HG02642 (cell line): Measurements from ENCODE around the gene JMJD6.
"Not testable (repeated sequence)": the region's sequence is repeated elsewhere in the genome, so short reads cannot be mapped to it uniquely, and the experiment has no call there.

Source experiments
- ATAC-seq: cut with Tn5 transposase; IDR thresholded peaks from one replicate; pipeline ENCODE4 v1.9.1; 2021; ENCODE audit warnings: mild to moderate bottlenecking; ENCODE audit not compliant: unreplicated experiment, poor library complexity

Gene JMJD6

DNA sequence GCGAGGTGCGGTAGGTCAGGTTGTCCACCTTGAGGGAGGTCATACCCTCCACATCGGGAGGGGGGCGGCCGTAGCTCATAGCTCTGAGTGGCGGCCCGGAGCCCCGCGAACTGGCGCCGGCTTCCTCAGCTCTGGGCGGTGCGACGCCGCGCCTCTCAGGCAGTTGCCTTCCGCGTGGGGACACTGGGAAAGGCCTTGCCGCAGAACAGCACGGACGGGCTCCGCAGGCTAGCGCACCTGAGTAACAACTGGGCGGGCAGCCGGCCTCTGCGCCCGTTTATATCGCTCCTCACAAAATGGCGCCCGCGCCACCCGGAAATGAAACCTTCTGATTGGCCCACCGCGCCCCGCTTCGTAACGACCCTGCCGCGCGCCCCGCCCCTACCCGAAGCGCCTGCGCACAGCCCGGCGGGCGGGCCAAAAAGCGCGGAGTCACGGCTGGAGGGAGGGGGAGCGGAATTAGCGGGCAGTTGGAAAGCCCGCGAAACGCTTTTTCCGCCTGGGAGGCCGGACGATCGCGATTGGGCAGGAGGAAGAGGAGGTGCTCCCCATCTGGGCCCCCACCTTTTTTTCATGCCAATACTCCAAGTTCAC lies 10.8 kb upstream of the JMJD6 start, which contains the start of gene SRSF2:
TSS of gene SRSF2 (minus strand) at position 250 of the 594 bp plus-strand sequence. CDS start at position 79, 171 bp downstream.
- peak; percentile 70 for ATAC-seq

DNA sequence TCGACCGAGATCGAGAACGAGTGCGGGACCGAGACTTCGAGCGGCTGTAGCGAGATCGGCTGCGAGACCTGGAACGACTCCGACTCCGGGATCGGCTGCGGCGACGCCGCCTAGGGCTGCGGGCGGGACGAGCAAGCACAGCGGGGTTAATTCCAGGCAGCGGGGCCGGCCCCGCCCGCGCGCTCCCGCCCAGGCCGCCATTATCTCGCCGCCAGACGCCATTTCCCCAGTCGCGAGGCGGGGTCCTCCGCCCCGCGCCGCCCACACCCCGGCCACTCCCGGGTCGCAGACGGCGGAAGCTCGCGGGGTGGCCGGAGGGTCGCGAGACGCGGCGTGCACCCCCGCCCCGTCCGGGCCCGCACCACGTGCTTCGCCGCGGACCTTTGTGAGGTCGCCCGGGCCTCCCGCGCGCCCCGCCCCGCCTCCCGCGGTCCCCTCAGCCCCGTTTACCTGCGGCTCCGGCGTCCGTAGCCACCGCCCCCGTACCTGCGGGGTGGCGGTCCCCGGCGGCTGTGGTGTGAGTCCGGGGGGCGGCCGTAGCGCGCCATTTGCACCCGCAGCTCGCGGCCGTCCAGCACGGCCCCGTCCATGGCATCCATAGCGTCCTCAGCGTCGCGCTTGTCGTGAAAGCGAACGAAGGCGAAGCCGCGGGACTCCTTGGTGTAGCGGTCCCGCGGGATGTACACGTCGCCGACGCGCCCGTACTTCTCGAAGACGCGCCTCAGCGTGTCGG lies 10.1 kb upstream of the JMJD6 start:
- ATAC-seq: peak; percentile 30

DNA sequence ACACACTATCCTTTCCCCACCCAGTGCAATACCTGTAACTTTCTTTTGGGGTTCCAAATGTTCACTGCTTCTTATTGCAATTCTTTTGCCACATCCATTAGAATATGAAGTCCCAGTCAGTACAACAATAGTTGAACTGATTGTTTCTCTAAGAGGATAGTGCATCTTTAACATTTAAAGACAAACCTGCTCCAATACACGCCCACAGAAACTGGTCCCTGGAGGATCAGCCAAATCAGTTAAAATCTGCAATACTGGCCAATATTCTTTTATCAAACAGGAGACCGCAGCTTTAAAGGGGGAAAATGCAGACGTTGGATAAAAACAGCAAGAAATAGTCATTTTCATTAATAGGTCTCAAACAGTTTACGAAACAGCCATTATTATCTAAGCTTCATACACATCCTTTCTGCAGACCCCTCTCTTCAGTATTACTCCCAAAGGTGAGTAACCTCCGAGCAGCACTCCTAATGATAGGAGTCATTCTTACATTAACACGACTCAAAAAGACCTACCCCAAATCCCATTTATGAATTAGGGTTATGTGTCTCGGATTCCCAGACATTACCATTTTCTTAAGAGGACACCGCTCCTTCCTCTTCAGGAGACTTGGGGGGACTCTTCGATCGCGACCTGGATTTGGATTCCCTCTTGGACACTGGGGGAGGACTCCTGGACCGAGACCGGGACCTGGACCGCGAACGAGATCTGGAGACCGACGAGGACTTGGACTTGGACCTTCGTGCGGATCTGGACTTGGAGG lies 9.4 kb upstream of the JMJD6 start:
- ATAC-seq: no peak

DNA sequence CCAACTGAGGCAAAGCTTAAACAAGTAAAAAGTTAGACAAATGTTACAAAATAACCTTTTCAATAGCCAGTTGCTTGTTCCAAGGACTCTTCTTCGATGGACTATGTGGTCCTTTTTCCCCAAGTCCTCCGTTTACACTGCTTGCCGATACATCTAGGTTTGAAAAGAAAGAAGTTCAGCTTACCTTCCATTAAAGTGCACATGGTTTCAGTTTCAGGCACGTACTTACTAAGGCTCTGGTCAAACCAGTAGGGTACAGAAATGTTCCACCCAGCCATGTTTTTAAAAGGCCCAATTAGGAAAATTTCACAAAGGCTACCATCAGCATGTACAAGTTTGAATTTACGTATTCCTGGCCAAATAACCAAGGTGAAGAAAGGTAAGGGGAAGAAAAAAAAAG lies 8.6 kb upstream of the JMJD6 start:
- ATAC-seq: no peak

DNA sequence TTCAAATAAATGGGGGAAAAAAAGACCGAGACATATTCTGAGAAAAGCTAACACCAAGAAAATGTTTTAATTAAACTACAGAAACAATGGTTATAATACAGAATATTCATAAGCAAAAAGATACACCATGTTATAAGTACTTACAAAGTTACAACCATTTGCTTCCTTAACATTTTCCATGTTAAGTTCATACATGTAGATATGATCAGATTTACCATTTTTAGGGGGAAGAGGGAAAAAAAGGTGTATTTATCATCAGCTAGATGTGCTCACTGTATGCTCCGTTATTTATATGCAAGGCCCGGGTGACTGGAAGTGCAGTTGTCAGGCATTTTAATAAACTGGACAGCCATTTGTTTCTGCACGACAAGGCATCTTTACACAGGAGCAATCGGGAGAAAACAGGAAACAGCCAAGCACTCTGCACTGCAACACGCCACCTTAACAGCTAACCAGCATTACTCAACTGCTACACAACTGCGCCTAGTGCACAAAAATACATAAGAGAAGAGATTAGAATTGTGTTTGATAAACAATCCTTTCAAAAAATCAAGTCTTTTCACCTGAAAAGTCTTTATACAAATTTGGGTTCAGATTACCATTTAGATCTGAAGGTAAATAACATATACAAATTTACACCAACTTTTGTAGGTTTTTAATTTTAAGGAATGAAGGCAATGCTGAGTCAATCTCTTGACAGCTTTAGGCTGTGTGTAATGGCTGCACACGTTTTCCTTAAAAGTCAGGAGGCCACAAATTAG lies 7.9 kb upstream of the JMJD6 start:
- no peak for ATAC-seq

DNA sequence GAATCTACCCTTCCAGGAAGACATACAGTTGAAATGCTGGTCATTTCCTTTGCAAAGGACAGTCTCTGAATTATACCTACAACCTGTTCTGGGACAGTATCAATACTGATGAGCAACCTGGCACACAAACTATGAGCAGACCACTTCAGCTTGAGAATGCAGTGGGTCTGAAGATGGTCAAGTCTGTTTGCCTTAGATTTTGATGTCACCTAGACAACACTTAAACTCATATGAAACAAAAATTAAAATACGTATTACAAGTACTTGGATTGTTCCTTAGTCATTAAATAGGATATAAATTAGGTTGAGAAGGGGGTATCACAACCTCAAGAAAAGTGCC lies 7.2 kb upstream of the JMJD6 start:
- ATAC-seq: no peak

DNA sequence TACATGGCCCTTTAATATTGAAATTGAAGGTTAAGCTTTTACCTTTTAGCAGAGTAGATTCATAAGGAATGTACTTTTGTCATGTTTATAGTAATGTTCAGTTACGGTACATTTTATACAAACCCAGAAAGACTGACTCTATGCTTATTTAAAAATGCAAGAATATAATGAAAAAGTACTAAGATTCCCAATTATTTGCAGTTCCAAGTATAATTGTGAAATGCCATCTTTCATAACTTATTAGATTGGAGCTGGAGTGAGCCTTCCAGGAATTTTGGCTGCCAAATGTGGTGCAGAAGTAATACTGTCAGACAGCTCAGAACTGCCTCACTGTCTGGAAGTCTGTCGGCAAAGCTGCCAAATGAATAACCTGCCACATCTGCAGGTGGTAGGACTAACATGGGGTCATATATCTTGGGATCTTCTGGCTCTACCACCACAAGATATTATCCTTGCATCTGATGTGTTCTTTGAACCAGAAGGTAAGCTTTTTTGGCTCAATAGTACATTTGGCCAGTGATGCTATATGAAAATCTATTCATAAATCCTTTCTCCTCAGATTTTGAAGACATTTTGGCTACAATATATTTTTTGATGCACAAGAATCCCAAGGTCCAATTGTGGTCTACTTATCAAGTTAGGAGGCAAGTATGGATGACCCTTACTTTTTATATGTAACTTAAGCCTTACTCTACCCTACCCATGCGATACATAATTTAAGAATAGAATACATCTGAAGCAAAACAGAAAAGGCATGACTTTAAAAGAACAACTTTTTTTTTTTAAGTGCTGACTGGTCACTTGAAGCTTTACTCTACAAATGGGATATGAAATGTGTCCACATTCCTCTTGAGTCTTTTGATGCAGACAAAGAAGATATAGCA lies 6.6 kb upstream of the JMJD6 start:
- no peak for ATAC-seq

DNA sequence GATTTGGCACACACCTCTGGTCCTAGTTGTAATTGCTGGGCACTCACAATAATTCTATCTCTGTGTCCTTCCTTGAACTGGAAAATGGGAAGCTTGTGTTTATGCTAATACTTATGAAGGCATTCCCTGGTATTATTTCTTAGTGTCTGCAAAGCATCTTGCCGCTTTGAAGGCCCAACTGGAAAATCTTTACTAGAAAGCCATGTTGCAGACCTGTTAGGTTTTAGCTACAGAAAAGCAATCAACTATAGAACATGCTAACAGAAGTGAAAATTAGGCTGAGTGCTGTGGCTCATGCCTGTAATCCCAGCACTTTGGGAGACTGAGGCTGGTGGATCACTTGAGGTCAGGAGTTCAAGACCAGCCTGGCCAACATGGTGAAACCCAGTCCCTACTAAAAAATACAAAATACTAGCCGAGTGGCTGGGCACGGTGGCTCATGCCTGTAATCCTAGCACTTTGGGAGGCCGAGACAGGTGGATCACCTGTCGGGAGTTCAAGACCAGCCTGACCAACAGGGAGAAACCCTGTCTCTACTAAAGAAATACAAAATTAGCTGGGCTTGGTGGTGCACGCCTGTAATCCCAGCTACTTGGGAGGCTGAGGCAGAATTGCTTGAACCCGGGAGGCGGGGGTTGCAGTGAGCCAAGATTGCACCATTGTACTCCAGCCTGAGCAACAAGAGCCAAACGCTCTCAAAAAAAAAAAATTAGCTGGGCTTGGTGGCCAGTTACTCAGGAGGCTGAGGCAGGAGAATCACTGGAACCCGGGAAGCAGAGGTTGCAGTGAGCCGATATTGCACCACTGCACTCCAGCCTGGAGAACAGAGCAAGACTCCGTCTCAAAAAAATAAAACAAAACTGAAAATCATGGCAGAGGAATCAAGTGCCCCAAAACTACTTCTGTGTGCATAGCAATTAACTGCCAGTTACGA lies 5.7 kb upstream of the JMJD6 start:
- ATAC-seq: not testable (repeated sequence)

DNA sequence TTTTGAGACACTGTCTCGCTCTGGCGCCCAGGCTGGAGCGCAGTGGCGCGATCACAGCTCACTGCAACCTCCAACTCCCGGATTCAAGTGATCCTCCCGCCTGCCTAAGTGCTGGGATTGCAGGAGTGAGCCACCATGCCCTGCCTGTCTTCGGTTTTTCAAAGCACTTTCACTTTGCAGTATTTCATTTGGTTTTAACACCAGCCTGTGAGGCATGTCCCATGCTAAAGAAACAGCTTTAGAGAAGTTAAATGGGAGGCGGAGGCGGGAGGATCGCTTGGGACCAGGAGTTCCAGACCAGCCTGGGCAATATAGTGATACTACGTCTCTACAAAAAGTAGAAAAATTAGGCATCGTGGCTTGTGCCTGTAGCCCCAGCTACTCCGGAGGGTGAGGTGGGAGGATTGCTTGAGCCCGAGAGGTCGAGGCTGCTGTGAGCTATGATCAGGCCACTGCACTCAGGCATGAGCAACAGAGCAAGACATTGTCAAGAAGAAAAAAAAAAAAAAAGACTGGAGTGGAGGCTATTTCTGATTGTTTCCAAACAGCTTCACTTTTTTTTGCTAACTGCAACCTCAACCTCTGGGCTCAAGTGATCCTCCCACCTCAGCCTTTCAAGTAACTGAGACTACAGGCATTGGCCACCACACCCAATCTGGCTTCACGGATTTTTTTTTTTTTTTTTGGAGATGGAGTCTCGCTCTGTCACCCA lies 1.5 kb upstream of the JMJD6 start:
- ATAC-seq: no peak

DNA sequence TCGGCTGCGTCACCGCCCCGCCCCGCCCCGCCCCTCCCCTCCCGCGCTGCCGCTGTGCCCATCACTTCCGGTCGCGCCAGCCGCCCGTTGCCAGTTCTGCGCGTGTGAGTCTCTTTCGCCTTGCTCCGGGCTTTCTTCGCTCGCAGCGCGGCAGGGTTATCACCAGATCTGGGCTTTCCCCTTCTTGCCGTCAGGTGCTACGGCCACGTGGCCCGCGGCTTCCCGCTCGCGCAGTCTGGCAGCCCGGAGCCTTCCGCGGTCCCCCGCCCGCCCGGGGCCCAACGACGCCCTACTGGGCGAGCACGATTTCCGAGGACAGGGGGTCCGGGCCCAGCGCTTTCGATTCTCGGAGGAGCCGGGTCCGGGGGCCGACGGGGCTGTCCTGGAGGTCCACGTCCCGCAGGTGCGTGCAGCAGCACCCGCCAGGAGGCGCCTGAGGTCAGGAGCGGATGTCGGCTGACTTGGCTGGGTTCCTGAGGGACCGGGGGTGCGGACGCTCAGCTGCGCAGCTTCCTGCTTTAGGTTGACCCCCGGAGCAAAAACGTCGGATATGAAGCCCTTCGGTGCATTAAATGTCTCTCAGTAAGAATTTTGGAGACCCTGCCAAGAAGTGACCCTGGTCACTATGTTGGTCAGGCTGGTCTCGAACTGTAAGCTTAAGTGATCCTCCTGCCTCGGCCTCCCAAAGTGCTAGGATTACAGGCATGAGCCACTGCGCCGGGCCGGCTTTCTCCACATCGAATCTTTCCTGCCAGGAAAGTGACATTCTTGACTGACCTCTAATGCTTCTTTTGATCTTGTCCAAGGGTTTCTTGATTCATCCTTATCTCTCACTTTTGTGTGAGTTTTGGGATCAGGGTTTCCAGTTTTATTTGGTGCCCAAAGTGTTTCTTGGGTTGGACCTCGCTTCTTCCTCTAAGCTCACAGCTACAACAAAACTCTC lies 641 bp upstream of the JMJD6 start, which contains the start of gene METTL23:
TSS of gene METTL23 (plus strand) at position 64 of the 943 bp plus-strand sequence. CDS start 2,872 bp downstream, outside the sequence.
- peak; percentile 48 for ATAC-seq

DNA sequence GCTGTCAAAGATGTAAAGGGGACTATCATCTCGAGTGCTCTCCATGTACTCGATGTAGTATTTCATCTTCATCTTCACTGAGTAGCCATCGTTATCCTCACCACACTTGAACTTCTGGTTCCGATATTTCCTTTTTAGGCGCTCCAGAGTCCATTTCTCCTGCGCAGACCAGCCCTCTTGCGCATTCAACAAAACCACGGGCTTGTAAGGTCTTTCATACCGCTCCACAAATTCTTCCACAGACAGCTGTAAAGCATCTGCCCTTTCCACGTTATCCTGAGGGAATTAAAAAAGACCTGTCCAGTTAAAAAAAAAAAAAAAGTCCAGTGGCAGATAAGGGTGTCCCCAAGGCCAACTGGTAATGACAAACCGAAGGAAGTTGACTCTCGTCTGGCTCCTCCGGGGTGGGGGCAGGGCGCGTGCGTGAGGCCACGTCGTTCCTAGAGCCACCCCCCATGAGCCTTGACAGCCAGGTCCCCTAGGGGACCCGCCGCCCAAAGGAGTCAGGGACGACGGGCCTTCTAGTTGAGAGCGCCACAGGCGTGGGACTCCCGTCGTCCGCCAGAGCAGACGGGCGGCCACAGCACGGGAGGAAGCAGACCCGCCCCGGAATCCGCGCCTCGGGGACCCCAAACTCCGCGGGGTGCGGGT lies 701 bp downstream of the JMJD6 start:
- ATAC-seq: peak; percentile 24

DNA sequence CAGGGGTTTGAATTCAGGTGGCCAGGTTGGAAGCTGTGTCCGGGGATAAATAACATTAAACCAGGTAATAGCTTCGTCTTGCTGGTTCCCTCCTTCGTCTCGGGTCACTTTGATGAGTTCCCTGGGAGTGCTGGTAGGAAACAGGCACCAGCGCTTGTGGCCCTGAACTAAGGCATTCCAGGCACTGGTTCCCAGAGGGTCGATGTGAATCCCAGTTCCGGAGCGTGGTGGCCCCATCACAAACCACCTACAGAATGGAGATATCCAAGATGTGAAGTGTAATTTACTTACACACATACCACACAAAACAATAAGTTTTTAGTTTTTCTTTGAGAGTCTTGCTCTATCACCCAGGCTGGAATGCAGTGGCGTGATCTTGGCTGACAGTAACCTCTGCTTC lies 2.6 kb downstream of the JMJD6 start:
- ATAC-seq: no peak

DNA sequence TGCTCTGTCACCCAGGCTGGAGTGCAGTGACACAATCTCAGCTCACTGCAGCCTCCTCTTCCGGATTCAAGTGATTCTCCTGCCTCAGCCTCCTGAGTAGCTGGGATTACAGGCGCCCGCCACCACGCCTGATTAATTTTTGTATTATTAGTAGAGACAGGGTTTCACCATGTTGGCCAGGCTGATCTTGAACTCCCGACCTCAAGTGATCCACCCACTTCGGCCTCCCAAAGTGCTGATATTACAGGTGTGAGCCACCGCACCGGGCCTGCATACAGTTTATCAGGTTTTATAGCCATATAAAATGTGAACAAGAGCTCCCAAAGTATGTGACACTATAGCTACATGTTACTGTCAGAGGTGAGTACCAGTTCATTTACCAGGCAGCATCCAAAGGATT lies 3.4 kb downstream of the JMJD6 start:
- ATAC-seq: not testable (repeated sequence)

DNA sequence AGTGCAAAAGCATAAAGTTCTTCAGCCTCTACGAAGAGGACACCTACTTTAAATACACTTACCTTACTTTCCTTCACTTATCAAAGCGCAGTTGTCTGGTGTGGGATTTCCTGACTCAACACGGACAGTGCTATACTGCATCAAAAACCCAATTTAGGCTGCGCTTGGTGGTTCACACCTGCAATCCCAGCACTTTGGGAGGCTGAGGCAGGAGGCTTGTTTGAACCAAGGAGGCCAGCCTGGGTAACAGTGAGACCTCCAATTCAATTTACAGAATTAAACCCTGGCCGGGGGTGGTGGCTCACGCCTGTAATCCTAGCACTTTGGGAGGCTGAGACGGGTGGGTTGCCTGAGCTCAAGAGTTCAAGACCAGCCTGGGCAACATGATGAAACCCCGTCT lies 4.1 kb downstream of the JMJD6 start:
- ATAC-seq: no peak

DNA sequence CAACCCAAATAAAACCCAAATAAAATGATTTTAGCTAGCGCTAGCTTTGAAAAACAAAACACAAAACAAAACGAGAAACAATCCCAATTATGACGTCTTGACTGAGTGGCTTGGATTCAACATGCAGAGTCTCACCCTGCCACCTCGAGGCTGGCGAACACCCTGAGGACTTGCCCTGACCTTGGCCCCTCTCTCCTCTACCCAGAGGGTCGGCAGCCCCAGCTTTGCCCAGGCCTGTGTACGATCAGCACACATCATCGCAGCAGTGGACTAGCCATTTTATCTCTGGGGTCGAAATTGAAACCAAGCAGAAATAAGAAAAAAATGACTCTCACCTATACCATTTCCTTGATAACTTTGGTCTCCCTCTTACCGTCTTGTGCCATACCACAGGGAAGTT lies 4.9 kb downstream of the JMJD6 start:
- no peak for ATAC-seq

DNA sequence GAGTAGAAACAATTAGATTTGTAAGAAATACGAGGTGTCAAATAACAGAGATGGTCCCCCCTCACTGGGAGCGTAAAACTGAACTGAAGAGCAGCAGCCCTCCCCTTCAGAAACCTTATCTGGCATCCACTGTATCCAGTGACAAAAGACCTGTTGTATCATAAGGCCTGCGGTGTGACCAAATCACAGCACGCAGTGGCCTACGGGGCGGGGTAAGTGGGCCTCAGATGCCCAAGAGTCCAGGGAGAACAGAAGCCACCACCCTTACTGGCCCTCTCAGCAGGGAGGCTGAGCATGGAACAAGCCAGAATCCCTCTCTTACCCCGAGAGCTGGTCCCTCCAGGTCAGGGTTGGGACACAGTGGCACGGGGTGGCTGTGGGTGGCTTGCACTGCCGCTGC lies 5.5 kb downstream of the JMJD6 start:
- ATAC-seq: no peak
